HepG2 (cell line): ENCODE data around the gene FABP6. TPM values are rescaled to one million over a fixed set of nuclear protein-coding genes. Genes with fewer than 3 reads are reported as not detected.

Experiments
- ATAC-seq: fragments of 200-7000 bp; cut with Tn5 transposase; 3 replicates; pipeline ENCODE4 v1.9.1; 2020; ENCODE audit warnings: mild to moderate bottlenecking, moderate library complexity
- BruUV-seq: library from RNA; stranded (reverse); fragments of 400-500 nt; replicated peaks from 2 replicates; lab custom pipeline; 2021; lab: Mats Ljungman, UMichigan
- CTCF ChIA-PET: fragments of 300-600 bp; formaldehyde crosslinking; extraction: SDS; loops from one replicate; lab custom pipeline; 2021; ENCODE audit warnings: low total read pairs, inconsistent platforms, low intra/inter-chr PET ratio; lab: Yijun Ruan, JAX
- POLR2A ChIA-PET: fragments of 350-600 bp; sonication (Branson Sonifier 250); formaldehyde crosslinking; loops from one replicate; lab custom pipeline; 2020; ENCODE audit warnings: antibody characterized with exemption, inconsistent platforms; lab: Yijun Ruan, JAX
- DNase-seq: peaks from one replicate; pipeline ENCODE4 v3.0.0-alpha.2; 2015; ENCODE audit warnings: low spot score
- FAIRE-seq: peaks from 3 replicates; lab custom pipeline; 2011; peaks lifted over from hg19 to GRCh38; lab: Jason Lieb, UNC
- H2AFZ ChIP-seq: one replicate; pipeline ENCODE4 v1.6.1; 2011; ENCODE audit warnings: low read length, inconsistent platforms
- H3K27ac ChIP-seq: fragments of 300-600 bp; 3 replicates; pipeline ENCODE4 v1.8.0; 2011; ENCODE audit warnings: mixed run types, mild to moderate bottlenecking, mixed read lengths, low read length, inconsistent platforms; ENCODE audit not compliant: insufficient read depth; ENCODE audit errors: extremely low read length
- H3K27me3 ChIP-seq, 2 experiments: fragments of 200-600 bp in 1 of 2; 2 replicates in 1 of 2; 3 replicates in 1 of 2; pipeline versions ENCODE4 v1.6.0 to v1.8.0; 2011; ENCODE audit warnings: low read length in 2 of 2, mild to moderate bottlenecking in 2 of 2, moderate library complexity in 2 of 2, inconsistent platforms in 1 of 2; ENCODE audit not compliant: insufficient read depth in 2 of 2, control insufficient read depth in 1 of 2
- H3K36me3 ChIP-seq, 2 experiments: fragments of 200-600 bp in 1 of 2; replicated peaks in 1 of 2; 2 replicates in 1 of 2; 3 replicates in 1 of 2; pipeline versions ENCODE4 v1.5.1 to v1.8.0; 2011; ENCODE audit warnings: low read length in 2 of 2, inconsistent platforms in 1 of 2; ENCODE audit not compliant: insufficient read depth in 2 of 2, control insufficient read depth in 1 of 2
- H3K4me1 ChIP-seq: 2 replicates; pipeline ENCODE4 v1.5.1; 2012; ENCODE audit warnings: low read length, inconsistent platforms; ENCODE audit not compliant: insufficient read depth
- H3K4me2 ChIP-seq: 2 replicates; pipeline ENCODE4 v1.6.0; 2011; ENCODE audit warnings: low read depth, low read length, inconsistent platforms
- H3K4me3 ChIP-seq, 3 experiments: fragments of 200-600 bp in 1 of 3; sonication (generic), shearing (Covaris generic) in 1 of 3; replicated peaks in 1 of 3; 2 replicates each; pipeline ENCODE4 v1.5.1; 2011 to 2016; ENCODE audit warnings: low read length in 3 of 3, inconsistent platforms in 2 of 3, low read depth in 2 of 3, mild to moderate bottlenecking in 2 of 3, control low read depth in 1 of 3, mixed read lengths in 1 of 3; ENCODE audit not compliant: insufficient read depth in 1 of 3
- H3K79me2 ChIP-seq: one replicate; pipeline ENCODE4 v1.6.1; 2011; ENCODE audit warnings: low read length, inconsistent platforms; ENCODE audit not compliant: insufficient read depth
- H3K9ac ChIP-seq: 2 replicates; pipeline ENCODE4 v1.6.0; 2011; ENCODE audit warnings: mild to moderate bottlenecking, low read depth, low read length, inconsistent platforms; ENCODE audit not compliant: insufficient read depth
- H3K9me3 ChIP-seq: 2 replicates; pipeline ENCODE4 v1.5.1; 2012; ENCODE audit warnings: mild to moderate bottlenecking, low read length
- H4K20me1 ChIP-seq: 2 replicates; pipeline ENCODE4 v1.6.0; 2011; ENCODE audit warnings: inconsistent platforms, mild to moderate bottlenecking, low read length, moderate library complexity; ENCODE audit not compliant: insufficient read depth
- AHR ChIP-seq: IDR thresholded peaks from 2 replicates; pipeline ENCODE4 v1.6.1; 2018; ENCODE audit warnings: missing genetic modification reagents, missing compliant biosample characterization
- EP300 ChIP-seq, 3 experiments: sonication (generic) in 1 of 3; formaldehyde crosslinking in 1 of 3; IDR thresholded peaks; 2 replicates each; pipeline versions ENCODE4 v1.5.1 to v1.6.1; 2011 to 2020; ENCODE audit warnings: low read depth in 2 of 3, low read length in 2 of 3, borderline replicate concordance in 1 of 3, improper control_type of control experiment in 1 of 3, mild to moderate bottlenecking in 1 of 3, missing genetic modification reagents in 1 of 3, moderate library complexity in 1 of 3
- HOXA3 ChIP-seq: sonication (generic); formaldehyde crosslinking; IDR thresholded peaks from 2 replicates; pipeline ENCODE4 v1.5.0; 2020; ENCODE audit warnings: missing genetic modification reagents
- KLF12 ChIP-seq: sonication (generic); formaldehyde crosslinking; IDR thresholded peaks from 2 replicates; pipeline ENCODE4 v1.4.0; 2020; ENCODE audit warnings: missing genetic modification reagents, borderline replicate concordance
- NR2F1 ChIP-seq, 2 experiments: fragments of 450-650 bp in 1 of 2; formaldehyde crosslinking in 1 of 2; IDR thresholded peaks; 2 replicates each; pipeline versions ENCODE4 v1.5.0 to v1.6.1; 2016 to 2020; ENCODE audit warnings: mild to moderate bottlenecking in 1 of 2, missing compliant biosample characterization in 1 of 2, missing genetic modification reagents in 1 of 2, moderate library complexity in 1 of 2
- RFXANK ChIP-seq: IDR thresholded peaks from 2 replicates; pipeline ENCODE4 v1.6.1; 2016
- SETDB1 ChIP-seq: sonication (generic); formaldehyde crosslinking; IDR thresholded peaks from 2 replicates; pipeline ENCODE4 v1.5.1; 2020; ENCODE audit warnings: missing genetic modification reagents, mild to moderate bottlenecking, borderline replicate concordance
- ZFP37 ChIP-seq: sonication (generic); formaldehyde crosslinking; IDR thresholded peaks from 2 replicates; pipeline ENCODE4 v1.4.0; 2020; ENCODE audit warnings: missing genetic modification reagents, borderline replicate concordance
- ZNF30 ChIP-seq: sonication (generic); formaldehyde crosslinking; IDR thresholded peaks from 2 replicates; pipeline ENCODE4 v1.5.0; 2020; ENCODE audit warnings: mild to moderate bottlenecking, missing genetic modification reagents
- ZNF350 ChIP-seq: sonication (generic); formaldehyde crosslinking; IDR thresholded peaks from 2 replicates; pipeline ENCODE4 v1.4.0; 2020; ENCODE audit warnings: mild to moderate bottlenecking, low read depth, missing genetic modification reagents, borderline replicate concordance
- ZNF383 ChIP-seq: sonication (generic); formaldehyde crosslinking; IDR thresholded peaks from 2 replicates; pipeline ENCODE4 v1.4.0; 2020; ENCODE audit warnings: missing genetic modification reagents, mild to moderate bottlenecking, borderline replicate concordance
- WGBS: methylation state at CpG from one replicate; pipeline ENCODE4 v1.1.6; 2017; ENCODE audit warnings: low lambda C conversion rate; 5-methylcytosine and 5-hydroxymethylcytosine counted together
- in situ Hi-C: cut with HindIII; loops from 2 replicates; pipeline ENCODE4 v1.10.0; 2017; ENCODE audit warnings: low pct_unique_long_range_greater_than_20kb; ENCODE audit not compliant: extremely low pct_ligation_motif_present
- intact Hi-C: fragments of 100-400 bp; cut with micrococcal nuclease; formaldehyde crosslinking; loops from one replicate; pipeline ENCODE4 v1.10.0; 2022; ENCODE audit not compliant: unreplicated experiment
- polyA plus RNA-seq, 8 experiments: library from polyadenylated mRNA; depleted of rRNA in 3 of 8; stranded (reverse) in 7 of 8; unstranded in 1 of 8; fragments of >200 nt; fragmentation: Illumina TruSeq in 4 of 8; extraction: Trizol in 4 of 8; gene quantifications; 2 replicates each; pipeline versions ENCODE4 v1.2.1 to v1.2.3, GENCODE V29; 2011 to 2016; ENCODE audit warnings: low read depth in 4 of 8, missing spikeins in 1 of 8, mixed read lengths in 1 of 8; ENCODE audit not compliant: insufficient read depth in 1 of 8
- total RNA-seq, 5 experiments: library from RNA; depleted of rRNA; stranded (reverse); fragments of >200 nt; fragmentation: Illumina TruSeq; extraction: Trizol; gene quantifications; 2 replicates each; pipeline ENCODE4 v1.2.3, GENCODE V29; 2016; ENCODE audit warnings: low read depth in 1 of 5
- TF ChIP-seq, protein P1 (sequence below): sonication (generic); formaldehyde crosslinking; IDR thresholded peaks from 2 replicates; pipeline ENCODE4 v1.5.0; 2020; ENCODE audit warnings: missing genetic modification reagents
- TF ChIP-seq, protein P2 (sequence below): sonication (generic); formaldehyde crosslinking; IDR thresholded peaks from 2 replicates; pipeline ENCODE4 v1.5.1; 2020; ENCODE audit warnings: mild to moderate bottlenecking, missing genetic modification reagents, borderline replicate concordance
- TF ChIP-seq, protein P3 (sequence below): sonication (generic); formaldehyde crosslinking; IDR thresholded peaks from 2 replicates; pipeline ENCODE4 v1.9.0; 2022; ENCODE audit warnings: missing genetic modification reagents, mild to moderate bottlenecking, borderline replicate concordance

Gene FABP6
- total and polyA plus RNA-seq, 2 of the 13 experiments (the other 11 are each of a cell fraction or from before 2014, with no cell fraction given) = 0.13 TPM; not detected in 1

DNA sequence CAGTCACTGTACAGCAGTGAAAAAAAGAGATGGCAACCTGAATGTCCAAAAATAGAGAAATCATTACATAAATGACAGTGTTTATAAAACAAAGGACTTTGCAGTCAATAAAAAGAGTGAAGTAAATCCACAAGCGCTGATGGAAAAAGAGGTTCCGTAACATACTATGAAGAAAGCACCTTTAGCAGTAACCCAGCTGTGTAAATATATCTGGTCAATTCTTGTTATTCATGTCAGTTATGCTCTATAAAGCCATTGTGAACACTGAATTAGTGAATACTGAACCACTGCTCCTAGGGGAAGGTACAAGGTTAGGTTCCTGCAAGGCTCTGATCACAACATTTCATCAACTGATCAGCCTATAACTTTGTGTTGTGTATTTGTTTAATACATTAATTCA lies 43.6 kb downstream of the FABP6 start (continued):
- TF ChIP-seq ZNF350 (CRISPR knock-in tag) (no peak), ZNF30 (CRISPR knock-in tag) (no peak), EP300 (IDR thresholded peaks at IDR 0.05; ENCODE audit: low read depth in 2 of 2, low read length in 2 of 2) (no peak), EP300 (CRISPR knock-in tag; IDR thresholded peaks at IDR 0.05; ENCODE audit: borderline replicate concordance) (no peak)

DNA sequence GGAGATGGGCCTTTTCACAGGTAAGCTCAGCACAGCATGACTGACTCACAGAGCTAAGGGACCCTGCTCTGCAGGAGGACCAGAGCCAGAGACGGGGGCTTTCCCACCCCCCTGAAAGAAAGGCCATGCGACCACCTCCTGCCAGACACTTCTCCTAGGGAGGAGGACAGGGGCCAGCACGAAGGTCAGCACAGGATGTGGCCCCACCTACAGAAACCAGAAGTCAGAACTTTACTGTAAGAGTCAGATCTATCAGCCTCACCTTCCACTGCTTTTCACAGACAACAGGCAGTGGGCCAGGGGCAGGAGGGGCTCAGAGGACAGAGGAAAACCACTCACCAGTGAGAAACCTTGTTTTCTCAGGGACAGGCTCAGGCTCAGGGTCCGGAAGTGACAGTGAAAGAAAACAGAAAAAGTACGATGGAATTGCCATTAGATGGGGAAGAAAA lies 45.2 kb downstream of the FABP6 start:
- in situ Hi-C loops = no loop called here

More for the DNA sequence above, 45.2 kb downstream of the FABP6 start:
- intact Hi-C loops = no loop called here
- Histone ChIP-seq H3K27me3 (no peaks in the 10 kb centered on the region), H3K4me3 (no peak overlapping the region)
- CTCF ChIA-PET = no interaction called here
- ATAC-seq = no peak
- TF ChIP-seq ZNF383 (CRISPR knock-in tag) (no peak), AHR (CRISPR knock-in tag) (no peak), SETDB1 (CRISPR knock-in tag) (no peak), NR2F1 (CRISPR knock-in tag; IDR thresholded peaks at IDR 0.05) (no peak), HOXA3 (CRISPR knock-in tag) (no peak), RFXANK (CRISPR knock-in tag) (no peak), KLF12 (CRISPR knock-in tag) (no peak), ZFP37 (no peak)
- TF ChIP-seq, protein P1, sequence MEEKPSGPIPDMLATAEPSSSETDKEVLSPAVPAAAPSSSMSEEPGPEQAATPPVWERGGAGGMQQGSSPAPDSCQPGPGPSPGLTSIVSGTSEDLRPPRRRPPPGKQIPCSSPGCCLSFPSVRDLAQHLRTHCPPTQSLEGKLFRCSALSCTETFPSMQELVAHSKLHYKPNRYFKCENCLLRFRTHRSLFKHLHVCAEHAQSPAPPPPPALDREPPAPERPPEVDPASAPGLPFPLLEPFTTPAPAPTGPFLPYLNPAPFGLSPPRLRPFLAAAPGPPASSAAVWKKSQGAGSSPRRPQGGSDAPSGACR = no peak
- TF ChIP-seq, protein P2, sequence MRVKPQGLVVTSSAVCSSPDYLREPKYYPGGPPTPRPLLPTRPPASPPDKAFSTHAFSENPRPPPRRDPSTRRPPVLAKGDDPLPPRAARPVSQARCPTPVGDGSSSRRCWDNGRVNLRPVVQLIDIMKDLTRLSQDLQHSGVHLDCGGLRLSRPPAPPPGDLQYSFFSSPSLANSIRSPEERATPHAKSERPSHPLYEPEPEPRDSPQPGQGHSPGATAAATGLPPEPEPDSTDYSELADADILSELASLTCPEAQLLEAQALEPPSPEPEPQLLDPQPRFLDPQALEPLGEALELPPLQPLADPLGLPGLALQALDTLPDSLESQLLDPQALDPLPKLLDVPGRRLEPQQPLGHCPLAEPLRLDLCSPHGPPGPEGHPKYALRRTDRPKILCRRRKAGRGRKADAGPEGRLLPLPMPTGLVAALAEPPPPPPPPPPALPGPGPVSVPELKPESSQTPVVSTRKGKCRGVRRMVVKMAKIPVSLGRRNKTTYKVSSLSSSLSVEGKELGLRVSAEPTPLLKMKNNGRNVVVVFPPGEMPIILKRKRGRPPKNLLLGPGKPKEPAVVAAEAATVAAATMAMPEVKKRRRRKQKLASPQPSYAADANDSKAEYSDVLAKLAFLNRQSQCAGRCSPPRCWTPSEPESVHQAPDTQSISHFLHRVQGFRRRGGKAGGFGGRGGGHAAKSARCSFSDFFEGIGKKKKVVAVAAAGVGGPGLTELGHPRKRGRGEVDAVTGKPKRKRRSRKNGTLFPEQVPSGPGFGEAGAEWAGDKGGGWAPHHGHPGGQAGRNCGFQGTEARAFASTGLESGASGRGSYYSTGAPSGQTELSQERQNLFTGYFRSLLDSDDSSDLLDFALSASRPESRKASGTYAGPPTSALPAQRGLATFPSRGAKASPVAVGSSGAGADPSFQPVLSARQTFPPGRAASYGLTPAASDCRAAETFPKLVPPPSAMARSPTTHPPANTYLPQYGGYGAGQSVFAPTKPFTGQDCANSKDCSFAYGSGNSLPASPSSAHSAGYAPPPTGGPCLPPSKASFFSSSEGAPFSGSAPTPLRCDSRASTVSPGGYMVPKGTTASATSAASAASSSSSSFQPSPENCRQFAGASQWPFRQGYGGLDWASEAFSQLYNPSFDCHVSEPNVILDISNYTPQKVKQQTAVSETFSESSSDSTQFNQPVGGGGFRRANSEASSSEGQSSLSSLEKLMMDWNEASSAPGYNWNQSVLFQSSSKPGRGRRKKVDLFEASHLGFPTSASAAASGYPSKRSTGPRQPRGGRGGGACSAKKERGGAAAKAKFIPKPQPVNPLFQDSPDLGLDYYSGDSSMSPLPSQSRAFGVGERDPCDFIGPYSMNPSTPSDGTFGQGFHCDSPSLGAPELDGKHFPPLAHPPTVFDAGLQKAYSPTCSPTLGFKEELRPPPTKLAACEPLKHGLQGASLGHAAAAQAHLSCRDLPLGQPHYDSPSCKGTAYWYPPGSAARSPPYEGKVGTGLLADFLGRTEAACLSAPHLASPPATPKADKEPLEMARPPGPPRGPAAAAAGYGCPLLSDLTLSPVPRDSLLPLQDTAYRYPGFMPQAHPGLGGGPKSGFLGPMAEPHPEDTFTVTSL = no peak
- TF ChIP-seq, protein P3, sequence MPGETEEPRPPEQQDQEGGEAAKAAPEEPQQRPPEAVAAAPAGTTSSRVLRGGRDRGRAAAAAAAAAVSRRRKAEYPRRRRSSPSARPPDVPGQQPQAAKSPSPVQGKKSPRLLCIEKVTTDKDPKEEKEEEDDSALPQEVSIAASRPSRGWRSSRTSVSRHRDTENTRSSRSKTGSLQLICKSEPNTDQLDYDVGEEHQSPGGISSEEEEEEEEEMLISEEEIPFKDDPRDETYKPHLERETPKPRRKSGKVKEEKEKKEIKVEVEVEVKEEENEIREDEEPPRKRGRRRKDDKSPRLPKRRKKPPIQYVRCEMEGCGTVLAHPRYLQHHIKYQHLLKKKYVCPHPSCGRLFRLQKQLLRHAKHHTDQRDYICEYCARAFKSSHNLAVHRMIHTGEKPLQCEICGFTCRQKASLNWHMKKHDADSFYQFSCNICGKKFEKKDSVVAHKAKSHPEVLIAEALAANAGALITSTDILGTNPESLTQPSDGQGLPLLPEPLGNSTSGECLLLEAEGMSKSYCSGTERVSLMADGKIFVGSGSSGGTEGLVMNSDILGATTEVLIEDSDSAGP (CRISPR knock-in tag) = no peak
- TF ChIP-seq, all 625 proteins: peak for 0
- FAIRE-seq = no peak
- no peak overlapping the region for H3K4me2 ChIP-seq
- no peak overlapping the region for H3K9ac ChIP-seq
- H2AFZ ChIP-seq = no peak overlapping the region
- H4K20me1 ChIP-seq = no peaks in the 10 kb centered on the region
- WGBS = 69% methylated on average over 3 of the region's 5 CpGs
- no peaks in the 10 kb centered on the region for H3K79me2 ChIP-seq
- no TSS peak for BruUV-seq
- no peak overlapping the region for H3K27ac ChIP-seq
- no peaks in the 10 kb centered on the region for H3K9me3 ChIP-seq
- POLR2A ChIA-PET = no interaction called here
- no peaks in the 10 kb centered on the region for H3K4me1 ChIP-seq
- no peaks in the 10 kb centered on the region for H3K36me3 ChIP-seq
- no peak for DNase-seq
